Measurements from ENCODE around the gene RAPGEF3. TPM values are rescaled to one million over a fixed set of nuclear protein-coding genes. Genes with fewer than 3 reads are reported as not detected.

The RAPGEF3 gene
- total and polyA plus RNA-seq, 9 of the 15 experiments (the other 6 are each of a cell fraction or from before 2014, with no cell fraction given), result 0.03 to 0.78 (median 0.37) TPM; not detected in 1

GRCh38 chr12:47767216-47767724, 8.6 kb upstream of the RAPGEF3 start:
- in situ Hi-C loops (cut with MboI), result no loop called here
- TF ChIP-seq RCOR1 (IDR thresholded peaks at IDR 0.05; ENCODE audit: borderline replicate concordance in 1 of 2, low read depth in 2 of 2, low read length in 2 of 2) (peak in 1 of 2 experiments; percentile 12; a peak in 1 of 4 replicates), ZNF280A (IDR thresholded peaks at IDR 0.05; ENCODE audit: low read depth, partially characterized antibody) (no peak)
- TF ChIP-seq, protein P1, sequence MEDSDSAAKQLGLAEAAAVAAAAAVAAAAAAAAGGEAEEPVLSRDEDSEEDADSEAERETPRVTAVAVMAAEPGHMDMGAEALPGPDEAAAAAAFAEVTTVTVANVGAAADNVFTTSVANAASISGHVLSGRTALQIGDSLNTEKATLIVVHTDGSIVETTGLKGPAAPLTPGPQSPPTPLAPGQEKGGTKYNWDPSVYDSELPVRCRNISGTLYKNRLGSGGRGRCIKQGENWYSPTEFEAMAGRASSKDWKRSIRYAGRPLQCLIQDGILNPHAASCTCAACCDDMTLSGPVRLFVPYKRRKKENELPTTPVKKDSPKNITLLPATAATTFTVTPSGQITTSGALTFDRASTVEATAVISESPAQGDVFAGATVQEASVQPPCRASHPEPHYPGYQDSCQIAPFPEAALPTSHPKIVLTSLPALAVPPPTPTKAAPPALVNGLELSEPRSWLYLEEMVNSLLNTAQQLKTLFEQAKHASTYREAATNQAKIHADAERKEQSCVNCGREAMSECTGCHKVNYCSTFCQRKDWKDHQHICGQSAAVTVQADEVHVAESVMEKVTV (CRISPR knock-in tag; IDR thresholded peaks at IDR 0.05), result peak; percentile 34; the same call in 1 of the 2 replicates
- TF ChIP-seq, protein P2, sequence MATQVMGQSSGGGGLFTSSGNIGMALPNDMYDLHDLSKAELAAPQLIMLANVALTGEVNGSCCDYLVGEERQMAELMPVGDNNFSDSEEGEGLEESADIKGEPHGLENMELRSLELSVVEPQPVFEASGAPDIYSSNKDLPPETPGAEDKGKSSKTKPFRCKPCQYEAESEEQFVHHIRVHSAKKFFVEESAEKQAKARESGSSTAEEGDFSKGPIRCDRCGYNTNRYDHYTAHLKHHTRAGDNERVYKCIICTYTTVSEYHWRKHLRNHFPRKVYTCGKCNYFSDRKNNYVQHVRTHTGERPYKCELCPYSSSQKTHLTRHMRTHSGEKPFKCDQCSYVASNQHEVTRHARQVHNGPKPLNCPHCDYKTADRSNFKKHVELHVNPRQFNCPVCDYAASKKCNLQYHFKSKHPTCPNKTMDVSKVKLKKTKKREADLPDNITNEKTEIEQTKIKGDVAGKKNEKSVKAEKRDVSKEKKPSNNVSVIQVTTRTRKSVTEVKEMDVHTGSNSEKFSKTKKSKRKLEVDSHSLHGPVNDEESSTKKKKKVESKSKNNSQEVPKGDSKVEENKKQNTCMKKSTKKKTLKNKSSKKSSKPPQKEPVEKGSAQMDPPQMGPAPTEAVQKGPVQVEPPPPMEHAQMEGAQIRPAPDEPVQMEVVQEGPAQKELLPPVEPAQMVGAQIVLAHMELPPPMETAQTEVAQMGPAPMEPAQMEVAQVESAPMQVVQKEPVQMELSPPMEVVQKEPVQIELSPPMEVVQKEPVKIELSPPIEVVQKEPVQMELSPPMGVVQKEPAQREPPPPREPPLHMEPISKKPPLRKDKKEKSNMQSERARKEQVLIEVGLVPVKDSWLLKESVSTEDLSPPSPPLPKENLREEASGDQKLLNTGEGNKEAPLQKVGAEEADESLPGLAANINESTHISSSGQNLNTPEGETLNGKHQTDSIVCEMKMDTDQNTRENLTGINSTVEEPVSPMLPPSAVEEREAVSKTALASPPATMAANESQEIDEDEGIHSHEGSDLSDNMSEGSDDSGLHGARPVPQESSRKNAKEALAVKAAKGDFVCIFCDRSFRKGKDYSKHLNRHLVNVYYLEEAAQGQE (IDR thresholded peaks at IDR 0.05; ENCODE audit: borderline replicate concordance), result peak; percentile 51; the same call in 1 of the 2 replicates
- TF ChIP-seq, protein P2 (CRISPR knock-in tag; IDR thresholded peaks at IDR 0.05; ENCODE audit: low read depth), result no peak
- TF ChIP-seq, protein P3, sequence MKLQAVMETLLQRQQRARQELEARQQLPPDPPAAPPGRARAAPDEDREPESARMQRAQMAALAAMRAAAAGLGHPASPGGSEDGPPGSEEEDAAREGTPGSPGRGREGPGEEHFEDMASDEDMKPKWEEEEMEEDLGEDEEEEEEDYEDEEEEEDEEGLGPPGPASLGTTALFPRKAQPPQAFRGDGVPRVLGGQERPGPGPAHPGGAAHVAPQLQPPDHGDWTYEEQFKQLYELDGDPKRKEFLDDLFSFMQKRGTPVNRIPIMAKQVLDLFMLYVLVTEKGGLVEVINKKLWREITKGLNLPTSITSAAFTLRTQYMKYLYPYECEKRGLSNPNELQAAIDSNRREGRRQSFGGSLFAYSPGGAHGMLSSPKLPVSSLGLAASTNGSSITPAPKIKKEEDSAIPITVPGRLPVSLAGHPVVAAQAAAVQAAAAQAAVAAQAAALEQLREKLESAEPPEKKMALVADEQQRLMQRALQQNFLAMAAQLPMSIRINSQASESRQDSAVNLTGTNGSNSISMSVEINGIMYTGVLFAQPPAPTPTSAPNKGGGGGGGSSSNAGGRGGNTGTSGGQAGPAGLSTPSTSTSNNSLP (IDR thresholded peaks at IDR 0.05; ENCODE audit: borderline replicate concordance, low read depth, low read length), result 0 out of 2 replicates have a peak, but pooled peaks have one; percentile 64

More at GRCh38 chr12:47767216-47767724, 8.6 kb upstream of the RAPGEF3 start:
- Histone ChIP-seq H2AFZ (ENCODE audit: low read depth, low read length) (no peak overlapping the region), H3K4me3 (no peak overlapping the region), H3K9ac (ENCODE audit: insufficient read depth in 1 of 2, low read depth in 2 of 2, low read length in 2 of 2) (no peak overlapping the region), H3K9me3 (replicated peaks; ENCODE audit: control insufficient read depth, insufficient read depth, low read depth, low read length) (no peaks in the 10 kb centered on the region), H3K4me1 (replicated peaks in 1 of 2; ENCODE audit: control insufficient read depth in 2 of 2, insufficient read depth in 2 of 2, low read length in 2 of 2) (peaks cover 15 to 30% of the 10 kb centered on the region in 2 experiments; a peak in 4 of 5 replicates), H3K27ac (ENCODE audit: extremely low read depth, low read depth, low read length) (no peak overlapping the region), H3K36me3 (ENCODE audit: control insufficient read depth, insufficient read depth, low read length) (no peaks in the 10 kb centered on the region), H3K9me1 (ENCODE audit: control insufficient read depth, insufficient read depth, low read length) (no peaks in the 10 kb centered on the region), H3K4me2 (ENCODE audit: insufficient read depth, low read length) (no peak overlapping the region), H4K20me1 (replicated peaks; ENCODE audit: control insufficient read depth, insufficient read depth, low read length) (no peaks in the 10 kb centered on the region), H3K79me2 (ENCODE audit: control insufficient read depth, insufficient read depth, low read length) (no peaks in the 10 kb centered on the region), H3K27me3 (ENCODE audit: control insufficient read depth in 2 of 2, insufficient read depth in 2 of 2, low read length in 2 of 2) (no peaks in the 10 kb centered on the region)
- ChIA-PET POLR2A (interaction anchor here (0.5 to 3.3 kb wide), 9 partner anchors 9 to 431 kb away, joined by 3 to 19 read pairs (median 3); partner anchors contain the start of gene RAPGEF3), CTCF (ENCODE audit: low intra/inter-chr PET ratio) (interaction anchor here (0.7 to 2.3 kb wide), 4 partner anchors 12 to 52 kb away, joined by 6 to 16 read pairs (median 10); no protein-coding TSS in a partner anchor)
- intact Hi-C loops (cut with micrococcal nuclease), result loop anchor here (1.0 to 2.0 kb wide), 2 partner anchors 22 to 52 kb away; no protein-coding TSS in a partner anchor
- WGBS (ENCODE audit: insufficient coverage, low coverage, missing lambda C conversion rate), result 30% methylated on average over 4 of the region's 4 CpGs
- DNase-seq (ENCODE audit: extremely low read depth in 1 of 4, low spot score in 3 of 4) (peak; percentile 51 to 79 (median 58)), FAIRE-seq (peak; percentile 86), ATAC-seq (peak; percentile 74)
- BruUV-seq (replicated peaks), result no TSS peak
